Measurements from ENCODE around the gene KCNQ5. TPM values are rescaled to one million over a fixed set of nuclear protein-coding genes. Genes with fewer than 3 reads are reported as not detected.
"Not testable (repeated sequence)": the region's sequence is repeated elsewhere in the genome, so short reads cannot be mapped to it uniquely, and the experiment has no call there.

KCNQ5 gene
- polyA plus RNA-seq, 3 donors: 0.20 to 0.37 (median 0.28) TPM

DNA sequence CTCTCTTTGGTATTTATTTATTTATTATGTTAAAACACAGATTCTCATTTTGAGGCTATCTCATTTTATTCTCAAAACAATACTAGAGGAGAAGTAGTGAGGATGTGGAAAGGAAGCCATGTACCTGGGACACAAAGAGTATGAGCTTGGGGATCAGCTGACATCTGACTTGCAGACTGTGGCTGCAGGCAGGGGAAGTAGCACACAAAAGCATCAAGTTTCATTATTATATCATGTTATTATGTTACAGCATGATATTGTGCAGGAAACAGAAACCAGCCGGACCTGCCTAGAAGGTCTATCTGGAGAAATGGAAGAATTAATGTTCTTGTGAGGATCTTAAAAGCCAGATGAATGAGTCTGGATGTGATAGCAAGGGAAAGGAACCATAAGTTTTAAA, 355.2 kb downstream of the KCNQ5 start:
- no peak for DNase-seq (ENCODE audit: low read depth in 3 of 3, low spot score in 2 of 3)

DNA sequence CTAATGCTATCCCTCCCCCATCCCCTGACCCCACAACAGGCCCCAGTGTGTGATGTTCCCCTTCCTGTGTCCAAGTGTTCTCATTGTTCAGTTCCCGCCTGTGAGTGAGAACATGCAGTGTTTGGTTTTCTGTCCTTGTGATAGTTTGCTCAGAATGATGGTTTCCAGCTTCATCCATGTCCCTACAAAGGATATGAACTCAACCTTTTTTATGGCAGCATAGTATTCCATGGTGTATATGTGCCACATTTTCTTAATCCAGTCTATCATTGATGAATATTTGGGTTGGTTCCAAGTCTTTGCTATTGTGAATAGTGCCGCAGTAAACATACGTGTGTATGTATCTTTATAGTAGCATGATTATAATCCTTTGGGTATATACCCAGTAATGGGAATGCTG, 356.9 kb downstream of the KCNQ5 start:
- DNase-seq (ENCODE audit: low read depth in 3 of 3, low spot score in 2 of 3): not testable (repeated sequence)

DNA sequence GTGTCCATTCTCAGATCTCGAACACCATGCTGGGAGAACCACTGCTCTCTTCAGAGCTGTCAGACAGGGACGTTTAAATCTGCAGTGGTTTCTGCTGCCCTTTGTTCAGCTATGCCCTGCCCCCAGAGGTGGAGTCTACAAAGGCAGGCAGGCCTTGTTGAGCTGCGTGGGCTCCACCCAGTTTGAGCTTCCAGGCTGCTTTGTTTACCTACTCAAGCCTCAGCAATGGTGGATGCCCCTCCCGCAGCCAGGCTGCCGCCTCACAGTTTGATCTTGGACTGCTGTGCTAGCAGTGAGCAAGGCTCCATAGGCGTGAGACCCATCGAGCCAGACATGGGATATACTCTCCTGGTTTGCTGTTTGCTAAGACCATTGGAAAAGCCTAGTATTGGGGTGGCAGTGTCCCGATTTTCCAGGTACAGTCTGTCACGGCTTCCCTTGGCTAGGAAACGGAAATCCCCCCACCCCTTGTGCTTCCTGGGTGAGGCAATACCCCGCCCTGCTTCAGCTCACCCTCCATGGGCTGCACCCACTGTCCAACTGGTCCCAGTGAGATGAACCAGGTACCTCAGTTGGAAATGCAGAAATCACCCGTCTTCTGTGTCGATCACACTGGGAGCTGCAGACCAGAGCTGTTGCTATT, 362.4 kb downstream of the KCNQ5 start:
- DNase-seq (ENCODE audit: low read depth in 3 of 3, low spot score in 2 of 3): not testable (repeated sequence)

DNA sequence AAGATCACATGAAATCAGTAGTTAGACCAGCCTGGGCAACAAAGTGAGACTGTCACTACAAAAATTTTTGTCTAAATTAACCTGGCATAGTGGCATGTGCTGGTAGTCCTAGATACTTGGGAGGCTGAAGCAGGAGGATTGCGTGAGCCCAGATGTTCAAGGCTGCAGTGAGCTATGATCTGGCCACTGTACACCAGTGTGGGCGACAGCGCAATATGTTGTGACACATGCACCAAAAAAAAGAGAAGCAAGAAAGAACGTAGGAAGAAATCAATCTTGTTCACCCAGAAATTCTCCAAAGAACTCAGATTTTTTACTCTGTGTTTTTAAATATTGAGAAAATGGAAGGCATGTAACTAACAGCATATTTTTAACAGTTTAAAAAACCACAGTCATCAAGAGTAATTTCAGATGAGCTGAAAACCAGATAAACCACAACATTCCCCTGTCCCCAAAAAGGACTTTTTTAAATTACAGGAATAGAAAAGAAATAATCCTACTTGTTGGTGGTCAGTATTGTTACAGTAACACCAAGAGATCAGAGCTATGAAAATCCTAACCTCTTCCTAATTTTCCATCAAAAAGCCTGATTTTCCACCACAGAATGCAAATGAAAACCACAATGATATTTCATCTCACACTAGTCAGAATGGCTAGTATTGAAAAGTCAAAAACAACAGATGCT, 363.3 kb downstream of the KCNQ5 start:
- DNase-seq (ENCODE audit: low read depth in 3 of 3, low spot score in 2 of 3): no peak

DNA sequence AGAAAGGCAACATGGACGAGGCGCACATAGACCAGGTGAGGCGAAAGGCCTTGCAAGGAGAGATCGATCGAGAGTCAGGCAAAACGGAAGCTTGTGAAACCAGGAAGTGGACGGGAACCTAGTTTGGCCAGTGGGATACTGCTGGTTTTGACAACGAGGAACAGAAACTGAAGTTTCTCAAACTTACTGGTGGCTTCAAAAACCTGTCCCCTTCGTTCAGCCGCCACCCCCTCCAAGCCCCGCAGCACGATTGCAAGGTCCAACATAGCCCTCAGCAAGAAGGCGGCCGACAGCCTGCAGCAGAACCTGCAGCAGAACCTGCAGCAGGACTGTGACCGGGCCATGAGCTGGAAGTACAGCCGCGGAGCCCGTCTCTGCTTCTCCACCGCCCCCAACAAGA, 365.4 kb downstream of the KCNQ5 start:
- DNase-seq (ENCODE audit: low read depth in 3 of 3, low spot score in 2 of 3): no peak

DNA sequence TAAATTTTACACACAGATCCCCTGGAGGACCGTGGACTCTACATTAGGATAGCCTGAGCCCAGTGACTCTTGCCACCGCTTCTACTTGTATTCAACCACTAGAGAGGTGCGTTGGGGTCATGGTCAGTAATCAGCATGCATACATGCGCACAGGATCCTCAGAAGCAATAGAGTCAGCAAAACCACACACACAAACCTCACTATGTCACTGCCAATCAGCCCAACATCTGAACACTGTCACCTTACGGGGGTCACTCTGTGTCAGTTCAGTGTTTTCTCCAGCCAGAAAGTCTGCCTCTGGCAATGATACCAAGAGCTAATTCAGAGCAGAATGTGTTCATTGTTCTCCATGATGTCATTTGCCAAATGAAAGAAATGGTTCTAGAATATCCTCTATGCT, 378.1 kb downstream of the KCNQ5 start:
- DNase-seq (ENCODE audit: low read depth in 3 of 3, low spot score in 2 of 3): no peak

DNA sequence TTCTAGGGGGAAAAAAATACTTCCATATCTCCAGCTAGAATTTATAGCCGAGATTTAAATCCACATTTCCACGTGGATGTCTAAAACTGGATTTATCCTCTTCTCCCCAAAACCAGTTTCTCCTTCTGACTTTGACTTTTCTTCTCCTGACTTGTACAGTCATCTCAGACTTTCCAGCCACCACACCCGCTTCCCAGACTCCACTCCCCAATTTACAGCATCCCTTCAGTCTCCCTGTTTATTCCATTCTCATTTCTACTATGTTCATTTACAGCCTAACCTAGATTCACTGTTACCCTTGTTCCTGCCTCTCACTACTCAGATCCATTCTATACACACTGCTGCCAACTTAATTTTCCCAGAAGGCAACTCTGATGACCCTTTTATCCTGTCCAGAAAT, 378.6 kb downstream of the KCNQ5 start:
- no peak for DNase-seq (ENCODE audit: low read depth in 3 of 3, low spot score in 2 of 3)

DNA sequence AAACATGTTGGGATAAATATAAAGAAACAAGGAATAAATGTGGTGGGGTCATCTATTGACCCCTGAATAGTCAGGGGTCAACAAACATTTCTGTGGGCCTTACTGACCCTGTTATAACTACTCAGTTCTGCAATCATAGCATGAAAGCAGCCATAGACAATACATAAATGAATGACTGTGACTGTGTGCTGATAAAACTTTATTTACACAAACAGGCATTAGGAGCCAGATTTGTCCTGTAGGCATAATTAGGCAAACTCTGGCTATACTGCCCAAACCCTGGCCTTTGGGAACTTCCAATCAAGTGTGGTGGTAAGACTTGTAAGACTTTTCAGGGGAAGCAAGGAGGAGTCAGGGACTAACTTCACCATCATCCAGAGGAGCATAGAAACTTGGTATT, 380.7 kb downstream of the KCNQ5 start:
- no peak for DNase-seq (ENCODE audit: low read depth in 3 of 3, low spot score in 2 of 3)

DNA sequence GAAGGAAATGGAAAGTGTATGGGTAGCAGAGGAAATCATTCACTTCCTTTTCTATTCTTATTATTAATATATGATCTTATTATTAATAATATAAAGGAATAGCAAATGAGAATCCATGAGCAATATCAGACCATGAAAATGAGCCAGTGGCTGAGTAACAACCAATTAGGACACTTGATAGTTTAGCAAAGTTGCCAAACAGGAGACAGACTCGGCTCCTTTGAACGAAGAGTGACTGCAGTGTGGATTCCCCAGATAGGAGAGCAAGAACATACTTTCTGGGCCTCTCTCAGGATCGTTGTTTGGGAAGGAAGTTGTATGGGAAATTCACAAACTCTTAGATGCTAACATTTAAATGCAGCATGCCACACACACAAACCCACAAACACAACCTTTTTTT, 381.4 kb downstream of the KCNQ5 start:
- DNase-seq (ENCODE audit: low read depth in 3 of 3, low spot score in 2 of 3): no peak

DNA sequence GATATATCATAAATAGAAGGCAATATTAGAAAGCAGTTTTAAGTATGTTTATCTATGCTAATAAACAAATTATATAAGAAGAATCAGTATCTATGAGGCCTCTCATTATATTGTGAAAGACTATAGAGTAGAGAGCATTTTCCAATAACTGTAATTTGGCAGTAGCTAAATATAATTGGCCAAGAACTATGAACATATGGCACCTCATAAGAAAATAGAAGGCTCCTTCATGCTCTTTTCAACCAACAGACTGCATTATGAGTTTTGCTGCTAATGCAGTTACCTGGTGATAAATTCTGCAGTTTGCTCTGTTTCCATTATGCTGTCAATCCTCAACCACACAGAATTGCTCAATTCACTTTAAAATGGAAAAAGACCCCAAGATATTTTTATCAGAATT, 382.4 kb downstream of the KCNQ5 start:
- no peak for DNase-seq (ENCODE audit: low read depth in 3 of 3, low spot score in 2 of 3)

DNA sequence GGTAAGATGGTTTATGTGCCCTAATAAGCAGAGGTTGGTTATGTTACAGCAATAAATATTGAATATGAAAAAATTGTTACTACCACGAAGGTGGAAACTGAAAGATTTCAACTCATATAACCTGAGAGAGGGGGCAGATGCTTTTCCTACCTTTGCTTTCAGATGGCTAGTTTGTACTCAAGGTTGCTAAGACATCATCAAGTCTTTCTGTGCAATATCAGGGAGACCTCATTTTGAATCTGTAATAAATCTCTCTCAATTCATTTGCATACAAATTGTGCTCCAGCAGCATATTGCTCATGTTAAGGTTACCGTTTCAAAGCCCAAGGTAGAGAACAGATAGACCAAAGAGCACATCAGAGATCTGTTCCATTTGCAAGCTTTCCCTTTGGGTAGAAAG, 383.0 kb downstream of the KCNQ5 start:
- DNase-seq (ENCODE audit: low read depth in 3 of 3, low spot score in 2 of 3): no peak

DNA sequence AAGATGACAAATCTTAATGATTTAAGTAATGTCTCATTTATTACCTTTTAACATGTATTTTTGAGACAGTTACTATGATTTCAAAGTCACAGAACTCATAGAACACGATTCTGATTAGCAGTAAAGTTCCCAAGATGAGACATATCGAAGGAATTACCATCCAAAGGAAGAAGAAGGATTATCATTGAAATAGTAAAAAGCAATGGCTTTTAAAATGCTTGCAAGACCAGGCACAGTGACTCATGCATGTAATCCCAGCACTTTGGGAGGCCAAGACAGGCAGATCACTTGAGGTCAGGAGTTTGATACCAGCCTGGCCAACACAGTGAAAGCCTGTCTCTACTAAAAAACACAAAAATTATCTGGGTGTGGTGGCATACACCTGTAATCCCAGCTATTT, 384.3 kb downstream of the KCNQ5 start:
- no peak for DNase-seq (ENCODE audit: low read depth in 3 of 3, low spot score in 2 of 3)

DNA sequence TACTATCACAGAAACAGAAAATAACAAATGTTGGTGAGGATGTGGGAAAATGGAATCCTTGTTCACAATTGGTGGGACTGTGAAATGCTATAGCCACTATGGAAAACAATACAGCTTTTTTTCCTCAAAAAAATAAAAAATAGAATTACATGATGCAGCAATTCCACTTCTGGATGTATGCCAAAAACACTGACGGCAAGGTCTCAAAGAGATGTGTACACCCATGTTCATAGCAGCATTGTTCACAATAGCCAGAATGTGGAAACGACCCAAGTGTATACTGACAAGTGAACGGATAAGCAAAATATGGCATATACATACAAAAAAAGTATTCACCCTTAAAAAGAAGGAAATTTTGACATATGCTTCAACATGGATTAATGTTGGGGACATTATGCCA, 390.1 kb downstream of the KCNQ5 start:
- no peak for DNase-seq (ENCODE audit: low read depth in 3 of 3, low spot score in 2 of 3)

DNA sequence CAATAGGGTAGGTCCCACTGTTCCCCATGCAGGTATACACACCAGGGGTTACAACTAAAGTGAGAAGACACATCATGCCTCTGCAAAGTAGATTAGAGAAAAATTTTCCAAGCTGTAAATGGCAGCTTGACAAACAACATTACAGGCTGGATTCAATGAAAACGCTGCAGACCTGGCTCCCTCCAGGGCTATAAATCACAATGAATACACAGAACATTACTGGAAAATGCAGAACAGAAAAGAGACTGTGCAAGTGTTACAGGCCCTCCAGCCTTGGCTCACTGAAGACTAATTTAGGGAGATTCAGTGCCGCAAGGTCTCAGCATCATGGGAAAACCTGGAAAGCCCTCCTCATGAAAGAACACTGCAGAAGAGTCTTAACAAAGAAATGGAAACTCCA, 395.6 kb downstream of the KCNQ5 start:
- no peak for DNase-seq (ENCODE audit: low read depth in 3 of 3, low spot score in 2 of 3)

DNA sequence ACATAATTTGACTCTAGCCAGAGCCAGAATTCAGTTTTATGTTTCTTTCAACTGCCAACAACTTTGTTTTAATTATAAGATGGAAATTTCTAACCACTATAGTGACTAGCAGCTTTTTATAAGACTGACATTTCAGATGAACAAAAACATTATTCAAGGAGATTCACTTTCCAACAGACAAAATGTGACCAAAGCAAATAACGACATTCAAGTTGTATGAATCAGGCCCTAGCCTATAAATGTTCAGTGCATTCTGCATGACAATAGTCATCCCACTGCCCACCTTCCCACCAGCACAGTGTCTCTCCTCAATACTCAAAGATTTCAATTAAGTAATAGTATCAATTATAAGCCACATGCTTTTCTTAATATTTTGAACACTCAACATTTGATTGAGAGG, 402.7 kb downstream of the KCNQ5 start:
- no peak for DNase-seq (ENCODE audit: low read depth in 3 of 3, low spot score in 2 of 3)

DNA sequence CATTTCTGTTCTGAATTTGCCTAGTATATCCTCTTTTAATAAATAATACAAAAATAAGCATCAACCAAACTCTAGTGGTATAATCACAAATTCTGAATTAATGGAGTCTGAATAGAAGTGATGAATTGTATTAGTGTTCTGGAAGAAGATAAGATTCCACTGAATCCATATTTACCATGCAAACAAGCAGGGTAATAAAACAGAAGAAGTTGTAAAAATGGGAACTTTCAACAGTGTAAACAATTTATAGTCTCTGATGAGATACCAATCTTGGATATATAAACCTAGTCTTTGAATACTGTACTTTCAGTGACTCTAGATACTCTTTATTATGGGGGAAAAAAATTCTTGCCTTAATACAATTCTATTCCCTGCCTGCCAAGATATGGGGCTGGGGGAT, 405.8 kb downstream of the KCNQ5 start:
- DNase-seq (ENCODE audit: low read depth in 3 of 3, low spot score in 2 of 3): no peak

DNA sequence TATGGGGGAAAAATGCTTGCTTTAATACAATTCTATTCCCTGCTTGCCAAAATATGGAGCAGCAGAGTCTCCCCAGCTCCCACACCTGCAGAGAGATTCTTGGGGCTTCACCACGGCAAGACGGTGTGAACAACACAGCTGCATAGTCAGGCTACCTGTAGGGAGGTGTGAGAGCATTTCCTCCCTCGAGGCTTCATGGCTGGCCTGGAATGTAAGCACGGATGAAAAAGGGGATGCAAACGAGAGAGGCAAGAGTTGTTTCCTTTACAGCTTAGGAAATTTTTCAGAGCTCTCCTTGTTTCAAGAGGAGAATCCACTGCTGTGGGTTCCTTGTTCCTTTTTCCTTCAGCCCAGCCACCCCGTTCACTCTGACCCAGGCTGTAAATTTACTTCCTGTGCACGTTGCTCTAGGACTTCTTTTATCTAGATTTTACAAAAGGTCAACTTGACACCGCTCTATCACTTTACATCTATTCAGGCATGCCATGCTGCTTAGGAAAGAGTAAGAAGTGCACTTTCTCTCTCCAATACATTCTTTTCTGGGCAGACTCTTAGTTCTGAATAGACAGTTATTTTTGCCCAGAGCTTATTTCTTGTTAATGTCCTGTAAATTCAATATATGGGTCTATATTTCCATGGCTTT, 406.4 kb downstream of the KCNQ5 start:
- DNase-seq (ENCODE audit: low read depth in 3 of 3, low spot score in 2 of 3): no peak

DNA sequence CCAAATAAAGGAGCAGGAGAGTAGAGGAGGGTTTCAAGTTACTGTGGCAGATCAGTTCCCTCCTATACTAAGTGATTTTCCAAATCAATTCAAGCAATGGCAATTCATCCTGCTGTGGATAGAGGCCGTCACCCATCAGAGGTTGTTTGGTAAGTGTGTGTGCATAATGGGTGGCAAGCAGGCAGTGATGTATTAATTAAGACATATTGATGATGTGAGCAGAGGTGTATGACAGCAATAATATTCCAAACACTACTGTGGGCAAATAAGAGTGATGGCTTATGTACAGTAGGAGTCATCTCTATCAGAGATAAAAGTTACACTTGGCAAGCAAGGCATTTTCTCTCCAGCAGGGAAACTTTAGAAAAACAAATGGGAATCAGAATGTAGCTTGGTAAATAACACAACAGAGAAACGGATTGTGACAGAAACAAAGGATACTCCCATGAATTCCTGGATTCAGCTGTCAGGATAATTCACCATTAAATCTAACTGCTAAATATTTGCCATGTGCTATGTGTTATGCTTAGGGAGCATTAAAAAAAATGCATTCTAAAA, 407.1 kb downstream of the KCNQ5 start:
- DNase-seq (ENCODE audit: low read depth in 3 of 3, low spot score in 2 of 3): no peak

DNA sequence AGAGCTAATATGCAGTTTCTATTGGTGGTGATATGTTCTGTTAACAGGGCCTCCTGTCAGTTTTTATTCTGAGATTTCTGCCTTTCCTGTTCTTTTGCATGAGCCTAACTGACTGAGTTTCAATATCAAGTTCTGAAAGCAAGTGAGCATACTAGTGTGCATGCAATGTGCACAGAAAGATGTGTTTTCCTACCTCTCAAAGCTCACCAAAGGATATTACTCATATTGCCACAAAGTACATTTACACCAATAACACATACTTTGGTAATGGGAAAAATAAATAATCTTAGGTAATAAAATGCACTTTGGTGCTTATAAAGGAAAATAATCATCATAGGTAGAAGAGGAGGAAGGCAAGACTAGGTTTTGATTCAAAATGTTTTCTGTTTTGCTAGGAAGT, 408.4 kb downstream of the KCNQ5 start:
- DNase-seq (ENCODE audit: low read depth in 3 of 3, low spot score in 2 of 3): no peak

DNA sequence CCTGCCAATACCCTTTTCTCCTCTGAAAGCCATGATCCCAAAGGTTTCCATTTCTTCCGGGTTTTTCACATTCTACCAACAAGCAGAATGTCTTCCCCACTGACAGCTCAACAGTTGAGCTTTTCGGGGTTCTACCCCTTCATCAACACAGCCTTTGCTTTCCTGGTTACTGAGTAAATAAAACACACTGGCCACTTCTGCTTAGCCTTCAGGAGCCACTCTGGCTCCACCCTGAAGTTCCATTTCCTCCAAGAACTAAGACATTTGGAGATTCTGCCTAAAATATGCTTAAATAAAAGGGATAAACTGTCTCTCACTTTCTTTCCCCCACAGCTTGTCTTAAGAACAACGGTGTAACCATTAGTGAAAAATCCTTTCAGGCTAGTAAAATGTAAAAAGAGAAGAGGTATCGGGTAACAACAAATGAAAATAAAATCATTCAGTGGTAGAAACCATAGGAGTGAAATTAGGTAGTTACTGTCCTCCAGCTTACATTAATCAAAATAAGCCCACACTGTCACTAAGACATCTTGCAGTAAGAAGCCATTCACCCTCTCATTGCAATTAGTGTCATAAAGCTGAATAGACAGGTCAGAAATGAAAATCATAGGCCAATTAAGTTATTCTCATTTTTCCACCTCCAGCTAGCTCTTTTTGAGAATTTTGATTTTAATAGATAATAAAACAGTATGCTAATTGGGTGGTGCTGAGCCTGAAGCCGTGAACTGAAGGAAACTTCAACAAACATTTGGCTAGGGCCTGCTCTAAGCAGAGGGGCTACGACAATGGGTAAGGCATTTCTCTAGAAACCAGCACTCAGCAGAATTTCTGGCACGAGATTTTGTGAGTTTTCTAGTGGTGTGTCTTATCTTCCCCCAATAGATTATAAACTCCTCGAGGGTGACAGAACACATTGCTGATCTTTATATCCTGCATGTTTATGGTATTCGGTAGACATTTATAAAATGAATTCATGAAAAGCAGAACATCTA, 409.2 kb downstream of the KCNQ5 start:
- no peak for DNase-seq (ENCODE audit: low read depth in 3 of 3, low spot score in 2 of 3)

DNA sequence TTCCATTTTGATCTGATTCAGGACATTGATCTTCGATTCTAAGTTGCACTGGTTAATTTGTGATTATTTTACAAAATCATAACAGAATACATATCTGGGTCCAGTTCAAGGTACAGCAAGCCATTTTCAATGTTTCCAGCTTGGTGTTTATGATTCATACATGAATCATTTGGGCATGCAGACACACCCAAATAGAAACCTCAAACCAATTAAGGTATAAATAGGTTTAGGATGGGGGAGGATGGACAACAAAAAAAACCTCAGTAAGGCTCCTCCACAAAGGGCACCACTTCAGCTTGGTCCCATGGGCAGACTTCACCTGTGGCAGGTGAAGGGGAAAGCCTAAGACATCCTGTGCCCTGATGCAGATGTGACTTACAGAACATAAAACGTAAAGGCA, 410.7 kb downstream of the KCNQ5 start:
- DNase-seq (ENCODE audit: low read depth in 3 of 3, low spot score in 2 of 3): no peak
